HFFc6 (cell line): ENCODE results near the gene SARDH. TPM values are rescaled to one million over a fixed set of nuclear protein-coding genes. Genes with fewer than 3 reads are reported as not detected.

ENCODE experiments used
- DNase-seq: peaks from one replicate; pipeline ENCODE4 v3.0.0-alpha.2; 2018
- H3K27ac Mint-ChIP-seq: 2 replicates; pipeline ENCODE4 v1.8.0; 2020; ENCODE audit warnings: mild to moderate bottlenecking, mixed read lengths
- H3K27me3 Mint-ChIP-seq: 2 replicates; pipeline ENCODE4 v1.8.0; 2021; ENCODE audit warnings: mild to moderate bottlenecking, moderate library complexity, mixed read lengths; ENCODE audit not compliant: insufficient read depth
- H3K36me3 Mint-ChIP-seq: 2 replicates; pipeline ENCODE4 v1.8.0; 2021; ENCODE audit warnings: low read depth, mixed read lengths
- H3K4me1 Mint-ChIP-seq: 2 replicates; pipeline ENCODE4 v1.8.0; 2020; ENCODE audit warnings: low read depth, mixed read lengths
- H3K4me3 Mint-ChIP-seq: 2 replicates; pipeline ENCODE4 v1.8.0; 2020; ENCODE audit warnings: mild to moderate bottlenecking, moderate library complexity, mixed read lengths
- H3K9me3 Mint-ChIP-seq: 2 replicates; pipeline ENCODE4 v1.8.0; 2020; ENCODE audit warnings: mild to moderate bottlenecking, mixed read lengths
- CTCF ChIP-seq: fragments of 200-600 bp; sonication (generic); IDR thresholded peaks from 2 replicates; pipeline ENCODE4 v1.5.0; 2021; ENCODE audit warnings: antibody characterized with exemption, mild to moderate bottlenecking
- total RNA-seq, 6 experiments: library from RNA; stranded (reverse); fragmentation: NEBNext Ultra II Directional; extraction: Animal tissue kit (Norgen Biotek cat#: 25700); gene quantifications; 2 replicates in 1 of 6; 3 replicates in 5 of 6; pipeline ENCODE4 v1.2.3, GENCODE V29; 2021

The SARDH gene
- total RNA-seq, 6 experiments from 2014 or later: 0.24 to 5.1 (median 4.1) TPM

GRCh38 chr9:133780404-133780945 is 42.3 kb upstream of the SARDH start:
- Mint-ChIP-seq H3K4me1 (no peaks in the 10 kb centered on the region), H3K27me3 (peaks cover 3% of the 10 kb centered on the region)

GRCh38 chr9:133779516-133780403 is 41.6 kb upstream of the SARDH start:
- no peak for TF ChIP-seq CTCF

More at GRCh38 chr9:133780404-133780945, 42.3 kb upstream of the SARDH start:
- no peak overlapping the region for H3K27ac Mint-ChIP-seq
- H3K36me3 Mint-ChIP-seq: peaks cover 2% of the 10 kb centered on the region
- peaks cover 1% of the 10 kb centered on the region; the same call in 1 of the 2 replicates for H3K9me3 Mint-ChIP-seq
- no peak for DNase-seq
- TF ChIP-seq CTCF: no peak
- no peak overlapping the region for H3K4me3 Mint-ChIP-seq

GRCh38 chr9:133779081-133779480 is 40.9 kb upstream of the SARDH start:
- no peak for TF ChIP-seq CTCF
- peaks cover 11% of the 10 kb centered on the region for H3K9me3 Mint-ChIP-seq
- peaks cover 16% of the 10 kb centered on the region for H3K36me3 Mint-ChIP-seq
- H3K4me3 Mint-ChIP-seq: no peak overlapping the region
- H3K27me3 Mint-ChIP-seq: peaks cover 3% of the 10 kb centered on the region
- H3K4me1 Mint-ChIP-seq: no peaks in the 10 kb centered on the region
- no peak for DNase-seq
- no peak overlapping the region for H3K27ac Mint-ChIP-seq

More at GRCh38 chr9:133779516-133780403, 41.6 kb upstream of the SARDH start:
- Mint-ChIP-seq H3K27me3 (peaks cover 3% of the 10 kb centered on the region), H3K9me3 (peaks cover 7% of the 10 kb centered on the region), H3K4me1 (no peaks in the 10 kb centered on the region), H3K4me3 (no peak overlapping the region), H3K36me3 (peaks cover 9% of the 10 kb centered on the region), H3K27ac (no peak overlapping the region)
- DNase-seq: no peak

GRCh38 chr9:133778336-133779013 is 40.3 kb upstream of the SARDH start:
- Mint-ChIP-seq H3K36me3 (peaks cover 22% of the 10 kb centered on the region), H3K4me1 (no peaks in the 10 kb centered on the region), H3K4me3 (no peak overlapping the region), H3K9me3 (peaks cover 15% of the 10 kb centered on the region), H3K27me3 (peaks cover 3% of the 10 kb centered on the region), H3K27ac (no peak overlapping the region)
- no peak for TF ChIP-seq CTCF
- DNase-seq: no peak

GRCh38 chr9:133777871-133778270 is 39.7 kb upstream of the SARDH start:
- no peak overlapping the region for H3K4me3 Mint-ChIP-seq
- peaks cover 15% of the 10 kb centered on the region for H3K9me3 Mint-ChIP-seq
- peaks cover 24% of the 10 kb centered on the region for H3K36me3 Mint-ChIP-seq
- no peaks in the 10 kb centered on the region for H3K4me1 Mint-ChIP-seq
- no peak for TF ChIP-seq CTCF
- DNase-seq: no peak
- H3K27ac Mint-ChIP-seq: no peak overlapping the region
- H3K27me3 Mint-ChIP-seq: peaks cover 3% of the 10 kb centered on the region
